Tibial artery (tissue), 4 donors: Measurements from ENCODE around the gene PRKAR2B.
"Not testable (repeated sequence)": the region's sequence is repeated elsewhere in the genome, so short reads cannot be mapped to it uniquely, and the experiment has no call there.

Experiments
- DNase-seq, 2 donors: peaks; one replicate each; pipeline ENCODE4 v3.0.0-alpha.2; 2019
- H3K27ac ChIP-seq, 2 donors: fragments of 200-600 bp; sonication (generic) in 1 of 2; 1 replicate in 1 of 2; 2 replicates in 1 of 2; pipeline ENCODE4 v1.5.1; 2018 to 2019; ENCODE audit warnings: mild to moderate bottlenecking in 1 of 2
- H3K27me3 ChIP-seq, 2 donors: fragments of 200-600 bp; sonication (generic) in 1 of 2; one replicate each; pipeline versions ENCODE4 v1.5.1 to v1.6.0; 2016 to 2019
- H3K36me3 ChIP-seq, 3 donors: fragments of 200-600 bp; sonication (generic) in 2 of 3; one replicate each; pipeline ENCODE4 v1.5.1; 2016 to 2019; ENCODE audit warnings: mild to moderate bottlenecking in 2 of 3
- H3K4me1 ChIP-seq, 4 donors: fragments of 200-600 bp; sonication (generic) in 2 of 4; 1 replicate in 3 of 4; 2 replicates in 1 of 4; pipeline ENCODE4 v1.5.1; 2016 to 2019
- H3K4me3 ChIP-seq, 2 donors: fragments of 200-600 bp; sonication (generic) in 1 of 2; 1 replicate in 1 of 2; 2 replicates in 1 of 2; pipeline ENCODE4 v1.5.1; 2018 to 2019; ENCODE audit warnings: mild to moderate bottlenecking in 2 of 2
- H3K9me3 ChIP-seq, 3 donors: fragments of 200-600 bp; sonication (generic) in 1 of 3; one replicate each; pipeline ENCODE4 v1.5.1; 2016 to 2019
- intact Hi-C: fragments of 100-400 bp; cut with DNase I; formaldehyde crosslinking; loops from one replicate; pipeline ENCODE4 v1.15.0; 2023; ENCODE audit warnings: low total_unique reads
- TF ChIP-seq, protein P1 (sequence below), 2 experiments: fragments of 200-600 bp in 1 of 2; fragments of 450-650 bp in 1 of 2; IDR thresholded peaks; one replicate each; pipeline ENCODE4 v1.5.1; 2017 to 2019; ENCODE audit warnings: antibody characterized with exemption in 2 of 2, mild to moderate bottlenecking in 1 of 2, moderate library complexity in 1 of 2

Gene PRKAR2B

DNA sequence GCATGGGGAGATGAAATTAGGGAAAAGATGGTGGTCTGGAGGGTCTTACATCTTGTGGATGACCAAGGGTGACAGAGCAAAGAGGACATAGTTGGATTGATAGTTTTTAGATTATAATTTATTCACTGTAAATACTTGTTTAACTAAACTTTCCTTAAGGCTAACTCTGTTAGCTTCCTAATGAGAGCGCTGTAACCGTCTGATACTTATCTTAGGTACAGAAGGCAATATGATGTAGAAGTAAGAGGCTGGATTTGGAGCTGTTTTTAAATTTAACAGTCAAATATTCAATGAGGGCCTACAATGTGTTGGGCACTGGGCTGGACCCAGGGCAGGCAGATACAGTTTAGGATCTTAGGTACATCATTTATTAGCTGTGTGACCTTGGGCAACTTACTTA lies 36.0 kb downstream of the PRKAR2B start:
- Histone ChIP-seq H3K4me1 (no peaks in the 10 kb centered on the region), H3K4me3 (no peak overlapping the region), H3K36me3 (no peaks in the 10 kb centered on the region), H3K9me3 (no peaks in the 10 kb centered on the region), H3K27me3 (no peaks in the 10 kb centered on the region), H3K27ac (no peak overlapping the region)
- TF ChIP-seq, protein P1, sequence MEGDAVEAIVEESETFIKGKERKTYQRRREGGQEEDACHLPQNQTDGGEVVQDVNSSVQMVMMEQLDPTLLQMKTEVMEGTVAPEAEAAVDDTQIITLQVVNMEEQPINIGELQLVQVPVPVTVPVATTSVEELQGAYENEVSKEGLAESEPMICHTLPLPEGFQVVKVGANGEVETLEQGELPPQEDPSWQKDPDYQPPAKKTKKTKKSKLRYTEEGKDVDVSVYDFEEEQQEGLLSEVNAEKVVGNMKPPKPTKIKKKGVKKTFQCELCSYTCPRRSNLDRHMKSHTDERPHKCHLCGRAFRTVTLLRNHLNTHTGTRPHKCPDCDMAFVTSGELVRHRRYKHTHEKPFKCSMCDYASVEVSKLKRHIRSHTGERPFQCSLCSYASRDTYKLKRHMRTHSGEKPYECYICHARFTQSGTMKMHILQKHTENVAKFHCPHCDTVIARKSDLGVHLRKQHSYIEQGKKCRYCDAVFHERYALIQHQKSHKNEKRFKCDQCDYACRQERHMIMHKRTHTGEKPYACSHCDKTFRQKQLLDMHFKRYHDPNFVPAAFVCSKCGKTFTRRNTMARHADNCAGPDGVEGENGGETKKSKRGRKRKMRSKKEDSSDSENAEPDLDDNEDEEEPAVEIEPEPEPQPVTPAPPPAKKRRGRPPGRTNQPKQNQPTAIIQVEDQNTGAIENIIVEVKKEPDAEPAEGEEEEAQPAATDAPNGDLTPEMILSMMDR (IDR thresholded peaks at IDR 0.05) = no peak
- intact Hi-C loops = no loop called here
- DNase-seq = no peak

GRCh38 chr7:107085180-107085579 lies 40.7 kb downstream of the PRKAR2B start:
- Histone ChIP-seq H3K4me3 (no peak overlapping the region), H3K9me3 (no peaks in the 10 kb centered on the region), H3K27me3 (no peaks in the 10 kb centered on the region), H3K36me3 (no peaks in the 10 kb centered on the region), H3K27ac (no peak overlapping the region), H3K4me1 (no peaks in the 10 kb centered on the region)
- intact Hi-C loops = no loop called here
- TF ChIP-seq, protein P1 (IDR thresholded peaks at IDR 0.05) = no peak
- no peak for DNase-seq

- no peak overlapping the region for H3K4me3 ChIP-seq
- no peaks in the 10 kb centered on the region for H3K36me3 ChIP-seq
- H3K4me1 ChIP-seq = no peaks in the 10 kb centered on the region
- intact Hi-C loops = no loop called here
- H3K27me3 ChIP-seq = no peaks in the 10 kb centered on the region
- DNase-seq = no peak
- H3K27ac ChIP-seq = no peak overlapping the region
- H3K9me3 ChIP-seq = no peaks in the 10 kb centered on the region
- TF ChIP-seq, protein P1 (IDR thresholded peaks at IDR 0.05) = no peak
Observed at GRCh38 chr7:107089627-107090026, 45.1 kb downstream of the PRKAR2B start.

DNA sequence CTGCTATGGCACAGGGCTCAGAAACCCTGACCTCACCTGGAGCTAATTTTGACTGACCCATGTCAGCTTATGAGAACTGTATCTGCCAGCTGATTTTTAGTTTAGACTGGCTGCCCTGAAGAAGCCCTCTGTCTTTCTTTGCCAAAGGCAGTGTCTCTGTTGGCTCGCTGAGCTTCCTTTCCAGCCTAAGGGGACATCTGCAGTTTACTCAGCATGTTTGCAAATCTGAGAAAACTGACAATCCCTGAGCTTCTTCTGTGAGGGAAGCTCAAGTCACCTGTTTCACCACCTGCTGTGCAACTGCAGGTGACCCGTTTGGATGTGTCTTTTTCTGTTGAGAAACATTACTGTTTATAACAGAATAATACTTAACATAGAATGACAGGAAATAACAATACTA lies 46.0 kb downstream of the PRKAR2B start:
- no peak for DNase-seq
- Histone ChIP-seq H3K4me1 (no peaks in the 10 kb centered on the region), H3K4me3 (no peak overlapping the region), H3K36me3 (no peaks in the 10 kb centered on the region), H3K9me3 (no peaks in the 10 kb centered on the region), H3K27ac (no peak overlapping the region), H3K27me3 (no peaks in the 10 kb centered on the region)
- TF ChIP-seq, protein P1 (IDR thresholded peaks at IDR 0.05) = no peak
- intact Hi-C loops = no loop called here

DNA sequence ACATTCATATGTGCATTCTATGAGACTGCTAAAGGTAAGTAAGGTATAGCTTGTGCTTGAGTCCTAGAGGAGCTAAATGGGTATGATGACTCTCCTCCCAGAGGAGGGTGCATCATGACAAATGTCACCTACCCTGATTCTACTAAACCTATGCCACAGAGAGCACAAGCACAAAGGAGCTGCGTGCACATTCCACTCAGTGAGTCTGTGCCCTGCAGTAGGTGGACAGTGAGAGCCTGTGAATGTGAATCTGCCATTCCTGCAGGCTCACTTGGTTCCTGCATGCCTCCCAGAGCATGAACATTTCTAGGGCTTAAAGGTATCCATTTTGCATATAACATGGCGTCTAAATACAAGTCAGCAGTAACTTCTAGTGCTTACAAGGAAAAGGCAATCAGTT lies 46.8 kb downstream of the PRKAR2B start:
- Histone ChIP-seq H3K27ac (no peak overlapping the region), H3K4me3 (no peak overlapping the region), H3K27me3 (no peaks in the 10 kb centered on the region), H3K4me1 (no peaks in the 10 kb centered on the region), H3K9me3 (no peaks in the 10 kb centered on the region), H3K36me3 (no peaks in the 10 kb centered on the region)
- TF ChIP-seq, protein P1 (IDR thresholded peaks at IDR 0.05) = no peak
- no peak for DNase-seq
- intact Hi-C loops = no loop called here

DNA sequence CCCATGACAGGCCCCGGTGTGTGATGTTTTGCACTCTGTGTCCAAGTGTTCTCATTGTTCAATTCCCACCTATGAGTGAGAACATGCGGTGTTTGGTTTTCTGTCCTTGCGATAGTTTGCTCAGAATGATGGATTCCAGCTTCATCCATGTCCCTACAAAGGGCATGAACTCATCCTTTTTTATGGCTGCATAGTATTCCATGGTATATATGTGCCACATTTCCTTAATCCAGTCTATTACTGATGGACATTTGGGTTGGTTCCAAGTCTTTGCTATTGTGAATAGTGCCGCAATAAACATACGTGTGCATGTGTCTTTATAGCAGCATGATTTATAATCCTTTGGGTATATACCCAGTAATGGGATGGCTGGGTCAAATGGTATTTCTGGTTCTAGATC lies 49.2 kb downstream of the PRKAR2B start:
- H3K4me1 ChIP-seq, H3K27me3 ChIP-seq: not testable (repeated sequence)

GRCh38 chr7:107099154-107099553 lies 54.6 kb downstream of the PRKAR2B start:
- H3K4me1 ChIP-seq = not testable (repeated sequence)

More for the DNA sequence above, 49.2 kb downstream of the PRKAR2B start:
- intact Hi-C loops, H3K4me3 ChIP-seq, H3K36me3 ChIP-seq, DNase-seq, H3K9me3 ChIP-seq, H3K27ac ChIP-seq: not testable (repeated sequence)

More at GRCh38 chr7:107099154-107099553, 54.6 kb downstream of the PRKAR2B start:
- H3K4me3 ChIP-seq, DNase-seq, H3K36me3 ChIP-seq, intact Hi-C loops, H3K27me3 ChIP-seq, H3K27ac ChIP-seq: not testable (repeated sequence)
- H3K9me3 ChIP-seq = peaks cover 0 to 17% (median 8%) of the 10 kb centered on the region in 3 donors
